GM10266 (cell line): ENCODE results near the gene SLC25A14.

Source experiments
- DNase-seq: peaks from one replicate; pipeline ENCODE4 v3.0.0; 2012; ENCODE audit errors: extremely low spot score
- CTCF ChIP-seq: IDR thresholded peaks from 2 replicates; pipeline ENCODE4 v1.5.1; 2012; ENCODE audit warnings: mild to moderate bottlenecking, low read depth; ENCODE audit not compliant: control insufficient read depth, insufficient read depth; ENCODE audit errors: missing control alignments

Gene SLC25A14

GRCh38 chrX:130386408-130386808 lies 46.7 kb downstream of the SLC25A14 start:
- no peak for TF ChIP-seq CTCF
- no peak for DNase-seq

- peak; percentile 36 for TF ChIP-seq CTCF
- peak; percentile 10 for DNase-seq
These were observed 53.8 kb downstream of the SLC25A14 start for GRCh38 chrX:130393451-130394074.

- TF ChIP-seq CTCF = no peak
- no peak for DNase-seq
These were observed 55.6 kb downstream of the SLC25A14 start for GRCh38 chrX:130395341-130395740.

- no peak for TF ChIP-seq CTCF
- DNase-seq = peak; percentile 82
These were observed 61.9 kb downstream of the SLC25A14 start, which contains the start of gene RBMX2 for GRCh38 chrX:130401415-130402207. Gene RBMX2, plus strand, starts transcription at chrX:130401987. Its CDS starts 46 bp downstream, at chrX:130402033.

- no peak for TF ChIP-seq CTCF
- no peak for DNase-seq
These were observed 62.5 kb downstream of the SLC25A14 start for GRCh38 chrX:130402208-130402684.

GRCh38 chrX:130413415-130413814 lies 73.7 kb downstream of the SLC25A14 start:
- TF ChIP-seq CTCF = no peak
- no peak for DNase-seq

GRCh38 chrX:130414800-130415199 lies 75.1 kb downstream of the SLC25A14 start:
- TF ChIP-seq CTCF = no peak
- no peak for DNase-seq
